VCaP (cell line): ENCODE results near the gene ZNF891.

ENCODE experiments used
- H3K27ac ChIP-seq: fragments of 450-650 bp; 2 replicates; pipeline ENCODE4 v1.5.1; 2017
- CTCF ChIP-seq: fragments of 450-650 bp; conservative IDR thresholded peaks from 2 replicates; pipeline ENCODE4 v1.5.1; 2017; ENCODE audit warnings: mild to moderate bottlenecking, moderate library complexity

The ZNF891 gene

GRCh38 chr12:133105620-133106019, 24.5 kb downstream of the ZNF891 start:
- H3K27ac ChIP-seq, result no peak overlapping the region
- no peak for TF ChIP-seq CTCF

- TF ChIP-seq CTCF, result no peak
- no peak overlapping the region for H3K27ac ChIP-seq
These were observed 46.7 kb downstream of the ZNF891 start for GRCh38 chr12:133083345-133083744.

- H3K27ac ChIP-seq, result peak overlapping the region; percentile 90
- TF ChIP-seq CTCF, result no peak
These were observed 48.8 kb downstream of the ZNF891 start for GRCh38 chr12:133081159-133081780.

GRCh38 chr12:133080368-133081158, 49.5 kb downstream of the ZNF891 start, which contains the start of gene ZNF140:
Gene ZNF140, plus strand, starts transcription at chr12:133080923. Its CDS starts 398 bp downstream, at chr12:133081321.
- H3K27ac ChIP-seq, result peak within 1 kb of the TSS; percentile 90
- TF ChIP-seq CTCF, result 0 out of 2 replicates have a peak, but pooled peaks have one; percentile 23

GRCh38 chr12:133080026-133080367, 50.1 kb downstream of the ZNF891 start:
- peak overlapping the region; percentile 90 for H3K27ac ChIP-seq
- TF ChIP-seq CTCF, result no peak

- H3K27ac ChIP-seq, result no peak overlapping the region
- no peak for TF ChIP-seq CTCF
These were observed 56.2 kb downstream of the ZNF891 start for GRCh38 chr12:133073836-133074235.

- TF ChIP-seq CTCF, result no peak
- H3K27ac ChIP-seq, result no peak overlapping the region
These were observed 66.5 kb downstream of the ZNF891 start for GRCh38 chr12:133063556-133063955.
